GM12878 (cell line): ENCODE measurements around the gene GPR26. TPM values are rescaled to one million over a fixed set of nuclear protein-coding genes. Genes with fewer than 3 reads are reported as not detected.

Source experiments
- ATAC-seq: fragments of 200-7000 bp; cut with Tn5 transposase; 3 replicates; pipeline ENCODE4 v1.9.1; 2020; ENCODE audit warnings: mild to moderate bottlenecking, moderate library complexity
- BruUV-seq: library from RNA; stranded (reverse); fragments of 400-500 nt; replicated peaks from 2 replicates; lab custom pipeline; 2021; lab: Mats Ljungman, UMichigan
- CTCF ChIA-PET: fragments of 300-600 bp; sonication (Branson Sonifier 250); formaldehyde crosslinking; extraction: SDS; loops from one replicate; lab custom pipeline; 2021; ENCODE audit warnings: inconsistent platforms; lab: Yijun Ruan, JAX
- POLR2A ChIA-PET: fragments of 350-600 bp; formaldehyde crosslinking; extraction: SDS; loops from one replicate; lab custom pipeline; 2021; ENCODE audit warnings: inconsistent platforms; lab: Charles Lee
- RAD21 ChIA-PET: fragments of 300-600 bp; sonication (Branson Sonifier 250); formaldehyde crosslinking; loops from one replicate; lab custom pipeline; 2023; ENCODE audit warnings: antibody characterized with exemption; ENCODE audit not compliant: unreplicated experiment; lab: Charles Lee
- SMC1A ChIA-PET: fragments of 300-600 bp; sonication (Branson Sonifier 250); formaldehyde crosslinking; loops from one replicate; lab custom pipeline; 2023; ENCODE audit not compliant: unreplicated experiment, uncharacterized antibody; lab: Charles Lee
- DNase-seq: peaks from one replicate; pipeline ENCODE4 v3.0.0-alpha.2; 2011; ENCODE audit warnings: low read depth, low spot score
- FAIRE-seq: peaks from 3 replicates; lab custom pipeline; 2011; peaks lifted over from hg19 to GRCh38; lab: Jason Lieb, UNC
- H2AFZ ChIP-seq: 2 replicates; pipeline ENCODE4 v1.6.0; 2011; ENCODE audit warnings: low read depth, low read length, control low read depth; ENCODE audit not compliant: control insufficient read depth
- H3K27ac ChIP-seq: 2 replicates; pipeline ENCODE4 v1.5.1; 2011; ENCODE audit warnings: control low read depth; ENCODE audit not compliant: control insufficient read depth, insufficient read depth
- H3K27me3 ChIP-seq, 2 experiments: replicated peaks in 1 of 2; 2 replicates each; pipeline versions ENCODE4 v1.6.0 to v1.6.1; 2011; ENCODE audit warnings: low read length in 1 of 2; ENCODE audit not compliant: control insufficient read depth in 2 of 2, insufficient read depth in 2 of 2
- H3K36me3 ChIP-seq, 2 experiments: 2 replicates each; pipeline ENCODE4 v1.5.1; 2011; ENCODE audit warnings: low read length in 1 of 2; ENCODE audit not compliant: control insufficient read depth in 2 of 2, insufficient read depth in 2 of 2
- H3K4me1 ChIP-seq: 2 replicates; pipeline ENCODE4 v1.6.1; 2011; ENCODE audit warnings: mild to moderate bottlenecking, low read length, moderate library complexity, mixed read lengths; ENCODE audit not compliant: control insufficient read depth, insufficient read depth
- H3K4me2 ChIP-seq: 2 replicates; pipeline ENCODE4 v1.6.0; 2011; ENCODE audit warnings: control low read depth; ENCODE audit not compliant: control insufficient read depth, insufficient read depth
- H3K4me3 ChIP-seq: fragments of 200-600 bp; sonication (generic); 2 replicates; pipeline ENCODE4 v1.5.1; 2016
- H3K79me2 ChIP-seq: 2 replicates; pipeline ENCODE4 v1.6.0; 2011; ENCODE audit warnings: low read length; ENCODE audit not compliant: control insufficient read depth, insufficient read depth
- H3K9ac ChIP-seq: 2 replicates; pipeline ENCODE4 v1.8.0; 2011; ENCODE audit warnings: low read length, control low read depth, mixed read lengths; ENCODE audit not compliant: control insufficient read depth, insufficient read depth
- H3K9me3 ChIP-seq: replicated peaks from 3 replicates; pipeline ENCODE4 v1.5.1; 2011; ENCODE audit warnings: mild to moderate bottlenecking, low read length; ENCODE audit not compliant: control insufficient read depth, insufficient read depth
- H4K20me1 ChIP-seq: 2 replicates; pipeline ENCODE4 v1.6.0; 2011; ENCODE audit not compliant: control insufficient read depth, insufficient read depth
- ATF2 ChIP-seq: IDR thresholded peaks from 2 replicates; pipeline ENCODE4 v1.6.1; 2012; ENCODE audit warnings: low read length, inconsistent platforms
- CTCF ChIP-seq, 3 experiments: IDR thresholded peaks in 2 of 3; conservative IDR thresholded peaks in 1 of 3; 2 replicates each; pipeline ENCODE4 v1.5.1; 2011; ENCODE audit warnings: low read depth in 3 of 3, low read length in 3 of 3, mild to moderate bottlenecking in 3 of 3, control low read depth in 2 of 3, moderate library complexity in 2 of 3, inconsistent platforms in 1 of 3, mixed read lengths in 1 of 3; ENCODE audit not compliant: control insufficient read depth in 2 of 3, insufficient read depth in 1 of 3; ENCODE audit errors: extremely low read depth in 1 of 3
- ESRRA ChIP-seq: IDR thresholded peaks from 2 replicates; pipeline ENCODE4 v1.6.1; 2012; ENCODE audit warnings: mild to moderate bottlenecking, low read length, improper control_type of control experiment
- ETV6 ChIP-seq, 2 experiments: fragments of 450-650 bp in 1 of 2; IDR thresholded peaks in 1 of 2; conservative IDR thresholded peaks in 1 of 2; 2 replicates each; pipeline ENCODE4 v1.6.1; 2014; ENCODE audit warnings: antibody characterized with exemption in 1 of 2, borderline replicate concordance in 1 of 2, low read depth in 1 of 2, mild to moderate bottlenecking in 1 of 2, moderate library complexity in 1 of 2
- HCFC1 ChIP-seq: fragments of 150-350 bp; IDR thresholded peaks from 2 replicates; pipeline ENCODE4 v1.6.1; 2014; ENCODE audit warnings: low read length
- HDAC2 ChIP-seq: fragments of 200-600 bp; sonication (generic); IDR thresholded peaks from 2 replicates; pipeline ENCODE4 v1.6.1; 2017
- KAT2A ChIP-seq: conservative IDR thresholded peaks from 2 replicates; pipeline ENCODE4 v1.6.1; 2011; ENCODE audit warnings: low read depth, low read length; ENCODE audit not compliant: control insufficient read depth
- MLLT1 ChIP-seq: fragments of 450-650 bp; IDR thresholded peaks from 2 replicates; pipeline ENCODE4 v1.6.1; 2016; ENCODE audit warnings: mild to moderate bottlenecking
- NBN ChIP-seq: fragments of 450-650 bp; IDR thresholded peaks from 2 replicates; pipeline ENCODE4 v1.6.1; 2016
- SKIL ChIP-seq: fragments of 450-650 bp; IDR thresholded peaks from 2 replicates; pipeline ENCODE4 v1.6.1; 2017; ENCODE audit warnings: mild to moderate bottlenecking, low read depth, inconsistent platforms; ENCODE audit not compliant: poor library complexity, severe bottlenecking
- SMAD1 ChIP-seq: fragments of 450-650 bp; IDR thresholded peaks from 2 replicates; pipeline ENCODE4 v1.6.1; 2018; ENCODE audit warnings: mild to moderate bottlenecking, low read depth; ENCODE audit not compliant: partially characterized antibody
- ZNF217 ChIP-seq: fragments of 450-650 bp; IDR thresholded peaks from 2 replicates; pipeline ENCODE4 v1.6.1; 2017; ENCODE audit warnings: antibody characterized with exemption, mild to moderate bottlenecking
- WGBS: methylation state at CpG from one replicate; pipeline ENCODE4 v1.1.6; 2016; ENCODE audit warnings: low lambda C conversion rate; ENCODE audit not compliant: insufficient replicate concordance, insufficient coverage; ENCODE audit errors: missing lambda C conversion rate; 5-methylcytosine and 5-hydroxymethylcytosine counted together
- in situ Hi-C: fragments of 300-500 bp; cut with MboI; formaldehyde crosslinking; loops from 9 replicates; pipeline ENCODE4 v1.14.3; 2018; ENCODE audit warnings: mixed read lengths
- intact Hi-C: fragments of 100-400 bp; cut with micrococcal nuclease; formaldehyde crosslinking; loops from one replicate; pipeline ENCODE4 v1.14.2; 2022; ENCODE audit not compliant: unreplicated experiment
- polyA plus RNA-seq, 11 experiments: library from polyadenylated mRNA; depleted of rRNA in 4 of 11; unstranded in 6 of 11; stranded (reverse) in 5 of 11; fragments of >200 nt; fragmentation: Nextera tagmentation in 4 of 11; fragmentation: Illumina TruSeq in 1 of 11; extraction: Ambion mirVana in 4 of 11; extraction: Trizol in 1 of 11; gene quantifications; 1 replicate in 1 of 11; 2 replicates in 10 of 11; pipeline versions ENCODE4 v1.2.1 to v1.2.3, GENCODE V29; 2011 to 2016; ENCODE audit warnings: inconsistent platforms in 2 of 11, missing spikeins in 2 of 11, low read depth in 1 of 11
- total RNA-seq, 4 experiments: library from RNA; depleted of rRNA in 3 of 4; stranded (reverse); fragments of >200 nt in 3 of 4; fragmentation: Illumina TruSeq in 1 of 4; extraction: Trizol in 1 of 4; gene quantifications; 2 replicates each; pipeline versions ENCODE4 v1.2.1 to v1.2.3, GENCODE V29; 2013 to 2021

The GPR26 gene
- total and polyA plus RNA-seq, 10 of the 15 experiments (the other 5 are each of a cell fraction or from before 2014, with no cell fraction given): 0.01 to 0.03 TPM; not detected in 8

GRCh38 chr10:123683459-123683858, 17.3 kb downstream of the GPR26 start (continued):
- TF ChIP-seq SKIL (no peak), ETV6 (conservative IDR thresholded peaks at IDR 0.05 in 1 of 2, IDR thresholded peaks at IDR 0.05 in 1 of 2; ENCODE audit: borderline replicate concordance in 1 of 2, low read depth in 1 of 2) (no peak), KAT2A (no peak), HCFC1 (no peak), NBN (no peak)
- TF ChIP-seq, all 136 proteins: peak for 0

- Histone ChIP-seq H3K4me3 (no peak overlapping the region), H3K4me2 (no peak overlapping the region), H3K27me3 (peaks cover 2 to 6% of the 10 kb centered on the region in 2 experiments; a peak in 3 of 4 replicates), H3K79me2 (no peaks in the 10 kb centered on the region), H3K27ac (no peak overlapping the region), H2AFZ (no peak overlapping the region), H3K9ac (no peak overlapping the region), H3K36me3 (no peaks in the 10 kb centered on the region), H3K9me3 (no peaks in the 10 kb centered on the region), H3K4me1 (no peaks in the 10 kb centered on the region), H4K20me1 (no peaks in the 10 kb centered on the region)
- in situ Hi-C loops: no loop called here
- no peak for FAIRE-seq
- ChIA-PET POLR2A (no interaction called here), CTCF (no interaction called here), SMC1A (no interaction called here), RAD21 (no interaction called here)
- ATAC-seq: no peak
- WGBS: 25% methylated on average over 8 of the region's 8 CpGs
- no TSS peak for BruUV-seq
- intact Hi-C loops: no loop called here
- no peak for DNase-seq
- TF ChIP-seq CTCF (IDR thresholded peaks at IDR 0.05 in 2 of 3, conservative IDR thresholded peaks at IDR 0.05 in 1 of 3; ENCODE audit: control insufficient read depth in 2 of 3, extremely low read depth in 1 of 3, insufficient read depth in 1 of 3, low read depth in 3 of 3, low read length in 3 of 3) (no peak), SMAD1 (no peak), MLLT1 (no peak), HDAC2 (no peak), ESRRA (no peak), HCFC1 (no peak), ZNF217 (no peak), ATF2 (no peak)
Observed at GRCh38 chr10:123683865-123684264, 17.7 kb downstream of the GPR26 start.
